Breast epithelium (tissue), 4 donors: Measurements from ENCODE around the gene FAM83F. TPM values are rescaled to one million over a fixed set of nuclear protein-coding genes. Genes with fewer than 3 reads are reported as not detected.

Experiments
- DNase-seq, 2 donors: peaks; one replicate each; pipeline ENCODE4 v3.0.0-alpha.2; 2019; ENCODE audit warnings: low spot score in 2 of 2
- H3K27ac ChIP-seq, 2 donors: fragments of 200-600 bp; sonication (generic) in 1 of 2; one replicate each; pipeline ENCODE4 v1.5.1; 2016 to 2019; ENCODE audit warnings: mild to moderate bottlenecking in 1 of 2
- H3K27me3 ChIP-seq, 2 donors: fragments of 200-600 bp; sonication (generic) in 1 of 2; one replicate each; pipeline versions ENCODE4 v1.5.1 to v1.6.0; 2017 to 2019; ENCODE audit warnings: control low read depth in 1 of 2, mild to moderate bottlenecking in 1 of 2
- H3K36me3 ChIP-seq: fragments of 200-600 bp; one replicate; pipeline ENCODE4 v1.5.1; 2019
- H3K4me1 ChIP-seq, 2 donors: fragments of 200-600 bp; sonication (generic); one replicate each; pipeline ENCODE4 v1.5.1; 2016 to 2019; ENCODE audit warnings: control low read depth in 1 of 2
- H3K4me3 ChIP-seq, 3 donors: fragments of 200-600 bp; sonication (generic); 1 replicate in 2 of 3; 2 replicates in 1 of 3; pipeline ENCODE4 v1.5.1; 2016 to 2019; ENCODE audit warnings: mild to moderate bottlenecking in 3 of 3, moderate library complexity in 2 of 3
- H3K9me3 ChIP-seq, 2 donors: fragments of 200-600 bp; sonication (generic) in 1 of 2; one replicate each; pipeline ENCODE4 v1.5.1; 2016 to 2019; ENCODE audit warnings: control low read depth in 1 of 2
- POLR2A ChIP-seq: fragments of 450-650 bp; IDR thresholded peaks from one replicate; pipeline ENCODE4 v1.6.1; 2016; ENCODE audit warnings: antibody characterized with exemption, mild to moderate bottlenecking, moderate library complexity
- POLR2AphosphoS5 ChIP-seq, 3 donors: sonication (generic); formaldehyde crosslinking; IDR thresholded peaks; one replicate each; pipeline ENCODE4 v1.6.1; 2017; ENCODE audit warnings: antibody characterized with exemption in 3 of 3
- intact Hi-C: fragments of 100-400 bp; cut with DNase I; formaldehyde crosslinking; loops from one replicate; pipeline ENCODE4 v1.15.1; 2023; ENCODE audit warnings: low total_unique reads
- total RNA-seq, 3 donors: library from RNA; depleted of rRNA; stranded (reverse); fragments of >200 nt; gene quantifications; one replicate each; pipeline ENCODE4 v1.1.0, GENCODE V29; 2016
- TF ChIP-seq, protein P1 (sequence below), 3 donors: fragments of 450-650 bp; IDR thresholded peaks; one replicate each; pipeline ENCODE4 v1.5.1; 2016 to 2017; ENCODE audit warnings: antibody characterized with exemption in 3 of 3, mild to moderate bottlenecking in 3 of 3, moderate library complexity in 3 of 3

The FAM83F gene
- total RNA-seq, 3 donors from 2014 or later, result 4.5 to 15.5 (median 7.5) TPM

DNA sequence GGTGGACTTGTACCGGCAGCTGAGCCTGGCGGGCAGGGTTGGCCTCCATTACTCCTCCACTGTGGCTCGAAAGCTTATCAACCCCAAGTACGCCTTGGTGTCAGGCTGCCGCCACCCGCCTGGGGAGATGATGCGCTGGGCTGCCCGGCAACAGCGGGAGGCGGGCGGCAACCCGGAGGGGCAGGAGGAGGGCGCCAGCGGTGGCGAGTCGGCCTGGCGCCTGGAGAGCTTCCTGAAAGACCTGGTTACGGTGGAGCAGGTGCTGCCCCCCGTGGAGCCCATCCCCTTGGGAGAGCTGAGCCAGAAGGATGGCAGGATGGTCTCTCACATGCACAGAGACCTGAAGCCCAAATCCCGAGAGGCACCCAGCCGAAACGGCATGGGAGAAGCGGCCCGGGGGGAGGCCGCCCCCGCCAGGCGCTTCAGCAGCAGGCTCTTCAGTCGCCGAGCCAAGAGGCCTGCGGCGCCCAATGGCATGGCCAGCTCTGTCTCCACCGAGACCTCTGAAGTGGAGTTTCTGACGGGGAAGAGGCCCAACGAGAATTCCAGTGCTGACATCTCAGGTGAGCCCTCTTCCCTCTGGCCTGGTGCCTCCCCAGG, 26.7 kb downstream of the FAM83F start:
- intact Hi-C loops, result loop anchor here (10.0 kb wide), 1 partner anchor 487 kb away; the partner anchor contains the start of gene RPS19BP1
- Histone ChIP-seq H3K36me3 (no peaks in the 10 kb centered on the region), H3K9me3 (no peaks in the 10 kb centered on the region), H3K27ac (peak overlapping the region; percentile 28 to 50), H3K4me3 (no peak overlapping the region), H3K27me3 (no peaks in the 10 kb centered on the region), H3K4me1 (peaks cover 0 to 4% of the 10 kb centered on the region in 2 donors)
- no peak for TF ChIP-seq POLR2A
- TF ChIP-seq, protein P1, sequence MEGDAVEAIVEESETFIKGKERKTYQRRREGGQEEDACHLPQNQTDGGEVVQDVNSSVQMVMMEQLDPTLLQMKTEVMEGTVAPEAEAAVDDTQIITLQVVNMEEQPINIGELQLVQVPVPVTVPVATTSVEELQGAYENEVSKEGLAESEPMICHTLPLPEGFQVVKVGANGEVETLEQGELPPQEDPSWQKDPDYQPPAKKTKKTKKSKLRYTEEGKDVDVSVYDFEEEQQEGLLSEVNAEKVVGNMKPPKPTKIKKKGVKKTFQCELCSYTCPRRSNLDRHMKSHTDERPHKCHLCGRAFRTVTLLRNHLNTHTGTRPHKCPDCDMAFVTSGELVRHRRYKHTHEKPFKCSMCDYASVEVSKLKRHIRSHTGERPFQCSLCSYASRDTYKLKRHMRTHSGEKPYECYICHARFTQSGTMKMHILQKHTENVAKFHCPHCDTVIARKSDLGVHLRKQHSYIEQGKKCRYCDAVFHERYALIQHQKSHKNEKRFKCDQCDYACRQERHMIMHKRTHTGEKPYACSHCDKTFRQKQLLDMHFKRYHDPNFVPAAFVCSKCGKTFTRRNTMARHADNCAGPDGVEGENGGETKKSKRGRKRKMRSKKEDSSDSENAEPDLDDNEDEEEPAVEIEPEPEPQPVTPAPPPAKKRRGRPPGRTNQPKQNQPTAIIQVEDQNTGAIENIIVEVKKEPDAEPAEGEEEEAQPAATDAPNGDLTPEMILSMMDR (IDR thresholded peaks at IDR 0.05), result no peak
- TF ChIP-seq POLR2AphosphoS5 (IDR thresholded peaks at IDR 0.05), result no peak
- no peak for DNase-seq

- no peaks in the 10 kb centered on the region for H3K9me3 ChIP-seq
- no peak overlapping the region for H3K4me3 ChIP-seq
- H3K36me3 ChIP-seq, result no peaks in the 10 kb centered on the region
- TF ChIP-seq, protein P1 (IDR thresholded peaks at IDR 0.05), result no peak
- TF ChIP-seq POLR2AphosphoS5 (IDR thresholded peaks at IDR 0.05), result peak in 1 of 3 donors; percentile 17
- H3K27me3 ChIP-seq, result no peaks in the 10 kb centered on the region
- peaks cover 0 to 4% of the 10 kb centered on the region in 2 donors for H3K4me1 ChIP-seq
- peak overlapping the region; percentile 43 to 50 for H3K27ac ChIP-seq
- intact Hi-C loops, result loop anchor here (10.0 kb wide), 1 partner anchor 488 kb away; the partner anchor contains the start of gene RPS19BP1
- DNase-seq, result peak; percentile 68 to 80
Measured at GRCh38 chr22:40022536-40023240, 27.9 kb downstream of the FAM83F start.

GRCh38 chr22:40023341-40023841, 28.6 kb downstream of the FAM83F start:
- no peak for DNase-seq
- H3K27ac ChIP-seq, result peak overlapping the region; percentile 43 to 50
- no peak for TF ChIP-seq POLR2AphosphoS5 (IDR thresholded peaks at IDR 0.05)
- TF ChIP-seq POLR2A, result no peak
- TF ChIP-seq, protein P1 (IDR thresholded peaks at IDR 0.05), result no peak

DNA sequence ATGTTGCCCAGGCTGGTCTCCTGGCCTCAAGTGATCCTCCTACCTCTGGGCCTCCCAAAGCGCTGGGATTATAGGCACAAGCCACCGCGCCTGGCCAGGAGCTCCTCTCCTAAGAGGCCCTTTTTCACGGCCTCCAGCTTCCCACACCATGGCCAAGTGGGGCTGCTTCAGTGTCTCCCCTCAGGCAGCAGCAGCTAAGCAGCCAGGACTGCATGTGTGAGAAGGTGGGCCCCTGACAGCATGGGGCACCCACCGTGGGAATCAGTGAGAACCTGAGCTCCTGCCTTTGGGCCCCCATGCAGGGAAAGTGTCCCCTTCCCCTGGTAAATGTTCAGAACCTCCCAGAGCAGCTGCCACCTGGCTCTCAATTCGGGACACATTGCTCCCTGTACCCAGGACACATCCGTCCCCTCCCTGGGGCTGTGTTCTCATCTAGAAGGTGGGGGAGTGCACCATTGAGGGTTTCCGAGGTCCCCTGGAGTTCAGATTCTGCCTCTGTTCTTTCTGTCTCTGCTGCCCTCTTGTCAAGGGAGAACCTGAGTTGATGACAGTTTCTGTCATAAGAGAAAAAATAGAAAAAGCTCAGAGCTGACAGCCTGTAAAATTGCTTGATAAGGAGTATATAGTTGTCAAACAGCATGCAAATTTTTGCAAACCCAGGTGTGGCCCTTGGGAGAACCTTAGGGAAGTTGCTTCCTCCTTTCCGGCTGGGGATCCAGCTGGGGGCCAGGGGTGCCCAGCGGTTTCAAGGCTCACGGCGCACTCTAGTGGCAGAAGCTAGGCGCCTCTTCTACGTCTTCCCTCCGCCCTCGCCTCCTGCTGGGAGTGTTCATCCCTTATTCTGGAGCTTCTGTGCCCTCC, 29.7 kb downstream of the FAM83F start:
- TF ChIP-seq, protein P1 (IDR thresholded peaks at IDR 0.05), result peak; percentile 19 to 76 (median 76)
- TF ChIP-seq POLR2AphosphoS5 (IDR thresholded peaks at IDR 0.05), result no peak
- Histone ChIP-seq H3K4me1 (peaks cover 0 to 14% of the 10 kb centered on the region in 2 donors), H3K4me3 (no peak overlapping the region), H3K27ac (no peak overlapping the region), H3K27me3 (no peaks in the 10 kb centered on the region), H3K9me3 (no peaks in the 10 kb centered on the region), H3K36me3 (no peaks in the 10 kb centered on the region)
- intact Hi-C loops, result loop anchor here (10.0 kb wide), 1 partner anchor 490 kb away; the partner anchor contains the start of gene RPS19BP1
- no peak for DNase-seq

More at GRCh38 chr22:40023341-40023841, 28.6 kb downstream of the FAM83F start:
- Histone ChIP-seq H3K4me1 (peaks cover 0 to 6% of the 10 kb centered on the region in 2 donors), H3K4me3 (no peak overlapping the region), H3K36me3 (no peaks in the 10 kb centered on the region), H3K27me3 (no peaks in the 10 kb centered on the region), H3K9me3 (no peaks in the 10 kb centered on the region)
- intact Hi-C loops, result loop anchor here (10.0 kb wide), 1 partner anchor 489 kb away; the partner anchor contains the start of gene RPS19BP1
